ENCODE measurements around the gene KATNIP.

KATNIP gene

DNA sequence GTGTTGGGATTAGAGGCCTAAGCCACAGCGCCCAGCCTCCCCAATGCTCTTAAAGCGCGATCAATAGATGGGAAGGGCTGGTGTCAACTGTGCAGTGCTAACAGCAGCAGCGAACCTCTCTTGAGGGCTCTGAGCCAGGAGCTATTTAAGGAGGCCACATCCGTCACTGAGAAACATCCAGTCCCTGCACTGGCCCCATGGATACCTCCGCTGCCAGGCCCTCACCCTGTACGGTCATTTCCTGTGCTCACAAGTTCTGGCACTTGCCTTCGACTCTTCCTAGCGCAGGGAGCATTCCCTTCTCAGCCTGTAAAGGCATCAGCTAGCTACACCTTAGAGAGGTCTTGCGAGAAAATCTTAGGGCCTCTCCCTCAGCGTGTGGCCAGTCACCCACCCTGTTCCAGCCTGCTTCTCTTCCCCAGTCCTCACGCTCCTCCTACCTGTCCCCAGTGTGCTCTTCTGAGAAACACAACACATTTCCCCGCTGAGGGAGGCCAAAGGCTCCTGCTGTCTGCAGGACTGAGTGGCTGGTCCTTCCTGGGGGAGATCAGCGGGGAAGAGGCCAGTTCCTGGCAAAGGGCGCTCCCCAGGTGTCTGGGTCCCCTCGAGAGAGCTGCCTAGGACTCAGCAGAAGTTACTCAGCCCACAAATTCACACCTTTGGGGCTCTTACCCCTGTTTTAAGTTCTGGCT lies 28.8 kb upstream of the KATNIP start:
- no peaks in the 10 kb centered on the region for H4K20me1 ChIP-seq (ENCODE audit: insufficient read depth)
- H3K4me3 ChIP-seq (IDR thresholded peaks at IDR 0.05; ENCODE audit: insufficient read depth, low read depth, low read length), result no peak overlapping the region
- no peaks in the 10 kb centered on the region for H3K36me3 ChIP-seq (ENCODE audit: insufficient read depth)
- no peak overlapping the region for H2AFZ ChIP-seq (ENCODE audit: low read depth)
- no peaks in the 10 kb centered on the region for H3K79me2 ChIP-seq (ENCODE audit: insufficient read depth, low read depth)
- no peaks in the 10 kb centered on the region for H3K4me1 ChIP-seq (ENCODE audit: low read depth, poor library complexity, severe bottlenecking)
- H3K9ac ChIP-seq, result no peak overlapping the region
- H3K27ac ChIP-seq, result no peak overlapping the region
- no peaks in the 10 kb centered on the region for H3K27me3 ChIP-seq (ENCODE audit: insufficient read depth, low read depth)
- H3K4me2 ChIP-seq, result no peak overlapping the region
- TF ChIP-seq, protein P1, sequence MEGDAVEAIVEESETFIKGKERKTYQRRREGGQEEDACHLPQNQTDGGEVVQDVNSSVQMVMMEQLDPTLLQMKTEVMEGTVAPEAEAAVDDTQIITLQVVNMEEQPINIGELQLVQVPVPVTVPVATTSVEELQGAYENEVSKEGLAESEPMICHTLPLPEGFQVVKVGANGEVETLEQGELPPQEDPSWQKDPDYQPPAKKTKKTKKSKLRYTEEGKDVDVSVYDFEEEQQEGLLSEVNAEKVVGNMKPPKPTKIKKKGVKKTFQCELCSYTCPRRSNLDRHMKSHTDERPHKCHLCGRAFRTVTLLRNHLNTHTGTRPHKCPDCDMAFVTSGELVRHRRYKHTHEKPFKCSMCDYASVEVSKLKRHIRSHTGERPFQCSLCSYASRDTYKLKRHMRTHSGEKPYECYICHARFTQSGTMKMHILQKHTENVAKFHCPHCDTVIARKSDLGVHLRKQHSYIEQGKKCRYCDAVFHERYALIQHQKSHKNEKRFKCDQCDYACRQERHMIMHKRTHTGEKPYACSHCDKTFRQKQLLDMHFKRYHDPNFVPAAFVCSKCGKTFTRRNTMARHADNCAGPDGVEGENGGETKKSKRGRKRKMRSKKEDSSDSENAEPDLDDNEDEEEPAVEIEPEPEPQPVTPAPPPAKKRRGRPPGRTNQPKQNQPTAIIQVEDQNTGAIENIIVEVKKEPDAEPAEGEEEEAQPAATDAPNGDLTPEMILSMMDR (conservative IDR thresholded peaks at IDR 0.05; ENCODE audit: low read depth, low read length), result no peak

DNA sequence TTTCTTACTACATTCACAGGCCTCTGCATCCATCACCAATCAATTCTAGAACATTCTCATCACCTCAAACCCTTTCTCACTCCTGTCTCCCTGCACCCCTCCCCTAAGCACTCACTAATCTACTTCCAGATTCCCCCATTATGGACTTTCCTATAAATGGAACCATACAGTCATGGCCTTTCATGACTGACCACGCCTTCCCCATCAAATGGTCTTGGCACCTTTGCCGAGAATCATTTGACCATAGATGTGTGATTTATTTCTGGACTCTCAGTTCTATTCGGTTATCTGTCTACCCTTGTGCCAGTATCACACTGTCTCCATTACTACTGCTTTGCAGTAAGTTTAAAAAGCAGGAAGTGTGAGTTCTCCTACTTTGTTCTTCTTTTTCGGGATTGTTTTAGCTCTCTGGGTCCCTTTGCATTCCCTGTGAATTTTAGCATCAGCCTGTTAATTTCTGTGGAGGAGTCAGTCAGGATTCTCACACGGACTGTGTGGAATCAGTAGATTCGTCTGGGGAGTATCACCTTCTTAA lies 27.7 kb upstream of the KATNIP start:
- Histone ChIP-seq H3K79me2 (ENCODE audit: insufficient read depth, low read depth) (no peaks in the 10 kb centered on the region), H3K27ac (no peak overlapping the region), H3K4me3 (IDR thresholded peaks at IDR 0.05; ENCODE audit: insufficient read depth, low read depth, low read length) (no peak overlapping the region), H3K27me3 (ENCODE audit: insufficient read depth, low read depth) (no peaks in the 10 kb centered on the region), H3K4me2 (no peak overlapping the region), H3K9ac (no peak overlapping the region), H3K4me1 (ENCODE audit: low read depth, poor library complexity, severe bottlenecking) (no peaks in the 10 kb centered on the region), H2AFZ (ENCODE audit: low read depth) (no peak overlapping the region), H3K36me3 (ENCODE audit: insufficient read depth) (no peaks in the 10 kb centered on the region; the same call in 1 of the 2 replicates), H4K20me1 (ENCODE audit: insufficient read depth) (no peaks in the 10 kb centered on the region)
- TF ChIP-seq, protein P1 (conservative IDR thresholded peaks at IDR 0.05; ENCODE audit: low read depth, low read length), result no peak

DNA sequence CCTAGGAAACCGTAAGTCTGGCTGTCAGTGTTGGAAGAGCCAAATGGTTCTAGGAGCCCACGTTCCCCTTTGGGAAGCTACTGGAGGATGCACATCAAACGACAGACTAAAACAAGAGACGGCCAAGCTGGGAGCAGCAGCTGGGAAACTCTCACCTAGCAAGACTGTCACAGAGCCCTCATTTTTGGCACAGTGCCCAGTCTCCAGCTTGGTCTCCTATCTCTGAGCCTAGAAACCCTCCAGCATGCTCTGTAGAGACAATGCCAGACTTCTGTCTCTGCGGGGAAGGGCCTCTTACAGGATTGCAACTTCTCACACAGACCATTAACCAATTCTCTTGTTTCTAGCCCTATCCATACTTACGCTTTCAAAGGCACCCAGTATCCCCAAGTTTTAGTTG lies 23.8 kb upstream of the KATNIP start:
- Histone ChIP-seq H3K27me3 (ENCODE audit: insufficient read depth, low read depth) (no peaks in the 10 kb centered on the region), H3K9ac (no peak overlapping the region), H4K20me1 (ENCODE audit: insufficient read depth) (no peaks in the 10 kb centered on the region), H3K36me3 (ENCODE audit: insufficient read depth) (no peaks in the 10 kb centered on the region; the same call in 1 of the 2 replicates), H3K27ac (no peak overlapping the region), H3K4me3 (IDR thresholded peaks at IDR 0.05; ENCODE audit: insufficient read depth, low read depth, low read length) (no peak overlapping the region), H2AFZ (ENCODE audit: low read depth) (no peak overlapping the region), H3K79me2 (ENCODE audit: insufficient read depth, low read depth) (no peaks in the 10 kb centered on the region), H3K4me1 (ENCODE audit: low read depth, poor library complexity, severe bottlenecking) (no peaks in the 10 kb centered on the region), H3K4me2 (no peak overlapping the region)
- TF ChIP-seq, protein P1 (conservative IDR thresholded peaks at IDR 0.05; ENCODE audit: low read depth, low read length), result no peak

DNA sequence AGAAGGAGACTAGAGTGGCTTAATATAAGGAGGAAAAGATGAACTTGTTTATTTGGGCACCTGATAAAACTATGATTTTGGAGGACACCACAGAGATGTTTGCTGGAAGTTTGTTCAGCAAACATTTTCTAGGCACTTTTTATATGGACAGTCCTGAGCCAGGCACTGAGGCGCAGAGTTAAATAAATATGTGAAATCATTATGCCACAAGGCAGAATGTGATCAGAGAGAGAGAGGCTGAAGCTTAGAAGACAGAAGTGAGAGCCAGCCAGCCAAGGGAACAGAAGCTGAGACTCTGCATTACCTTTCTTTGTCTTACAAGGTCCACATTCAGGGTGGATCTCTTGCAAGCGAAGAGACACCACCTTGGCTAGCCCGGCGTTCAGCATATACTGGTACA lies 21.6 kb upstream of the KATNIP start:
- H3K36me3 ChIP-seq (ENCODE audit: insufficient read depth), result no peaks in the 10 kb centered on the region; the same call in 1 of the 2 replicates
- no peaks in the 10 kb centered on the region for H3K27me3 ChIP-seq (ENCODE audit: insufficient read depth, low read depth)
- H3K9ac ChIP-seq, result no peak overlapping the region
- H2AFZ ChIP-seq (ENCODE audit: low read depth), result no peak overlapping the region
- no peaks in the 10 kb centered on the region for H3K4me1 ChIP-seq (ENCODE audit: low read depth, poor library complexity, severe bottlenecking)
- H3K4me2 ChIP-seq, result no peak overlapping the region
- H3K27ac ChIP-seq, result no peak overlapping the region
- no peak overlapping the region for H3K4me3 ChIP-seq (IDR thresholded peaks at IDR 0.05; ENCODE audit: insufficient read depth, low read depth, low read length)
- TF ChIP-seq, protein P1 (conservative IDR thresholded peaks at IDR 0.05; ENCODE audit: low read depth, low read length), result no peak
- no peaks in the 10 kb centered on the region for H4K20me1 ChIP-seq (ENCODE audit: insufficient read depth)
- H3K79me2 ChIP-seq (ENCODE audit: insufficient read depth, low read depth), result no peaks in the 10 kb centered on the region

Measured in KMS-11 (cell line).